ENCODE results near the gene SEMA5B.

Gene SEMA5B

DNA sequence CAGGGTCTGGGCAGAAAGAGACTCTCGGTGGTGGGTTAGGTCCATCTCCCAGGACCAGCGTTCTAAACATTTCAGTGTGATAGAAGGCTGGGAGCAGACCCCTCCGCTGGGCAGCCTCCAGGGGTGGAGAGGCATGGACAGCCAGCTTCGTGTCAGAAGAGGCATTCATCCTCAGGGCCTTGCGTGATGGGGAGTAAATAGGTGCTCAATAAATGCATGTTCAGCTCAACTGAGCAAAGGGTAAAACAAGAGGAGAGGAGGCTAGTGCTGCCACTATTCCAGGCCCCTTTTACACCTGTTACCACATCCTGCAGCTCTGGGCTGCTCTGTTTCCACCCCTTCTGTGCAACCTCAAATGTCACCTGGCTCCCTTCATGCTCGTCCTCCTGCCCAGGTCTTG, 49.0 kb downstream of the SEMA5B start:
- Histone ChIP-seq H3K27ac (ENCODE audit: low read depth, low read length) (no peak overlapping the region), H2BK12ac (ENCODE audit: low read length) (peak overlapping the region; percentile 26), H3K4me2 (ENCODE audit: low read length) (no peak overlapping the region), H3K36me3 (ENCODE audit: control insufficient read depth in 1 of 2, insufficient read depth in 2 of 2, low read length in 2 of 2) (no peaks in the 10 kb centered on the region), H2AFZ (ENCODE audit: insufficient read depth, low read length, poor library complexity) (no peak overlapping the region), H3K79me2 (ENCODE audit: control insufficient read depth, insufficient read depth, low read length, poor library complexity) (no peaks in the 10 kb centered on the region), H3K14ac (ENCODE audit: low read length) (peak overlapping the region; percentile 19), H3K79me1 (ENCODE audit: low read length) (peaks cover 6% of the 10 kb centered on the region), H3K4me1 (ENCODE audit: control insufficient read depth in 1 of 2, insufficient read depth in 2 of 2, low read length in 2 of 2) (peaks cover 29 to 31% of the 10 kb centered on the region in 2 experiments), H3K9ac (ENCODE audit: low read length) (no peak overlapping the region), H4K8ac (ENCODE audit: low read depth, low read length) (no peak overlapping the region), H3K4ac (ENCODE audit: low read depth, low read length) (no peak overlapping the region), H2BK5ac (ENCODE audit: low read depth, low read length, poor library complexity) (no peak overlapping the region), H3K4me3 (ENCODE audit: low read depth, low read length) (no peak overlapping the region), H3K18ac (ENCODE audit: low read length) (peak overlapping the region; percentile 50), H3K23ac (ENCODE audit: low read length) (no peak overlapping the region), H3K27me3 (ENCODE audit: insufficient read depth, low read length) (no peaks in the 10 kb centered on the region), H2AK5ac (ENCODE audit: low read length) (peak overlapping the region; percentile 51), H2BK120ac (ENCODE audit: insufficient read depth, low read length, poor library complexity) (no peak overlapping the region), H3K9me3 (ENCODE audit: insufficient read depth, low read depth, low read length) (no peaks in the 10 kb centered on the region), H4K91ac (ENCODE audit: low read depth, low read length) (peak overlapping the region; percentile 77), H4K12ac (ENCODE audit: low read depth, low read length) (no peak overlapping the region)
- WGBS (ENCODE audit: extremely low coverage, insufficient coverage, insufficient read length): no CpG with 5 or more reads among the region's 6 CpGs
- no peak for DNase-seq

DNA sequence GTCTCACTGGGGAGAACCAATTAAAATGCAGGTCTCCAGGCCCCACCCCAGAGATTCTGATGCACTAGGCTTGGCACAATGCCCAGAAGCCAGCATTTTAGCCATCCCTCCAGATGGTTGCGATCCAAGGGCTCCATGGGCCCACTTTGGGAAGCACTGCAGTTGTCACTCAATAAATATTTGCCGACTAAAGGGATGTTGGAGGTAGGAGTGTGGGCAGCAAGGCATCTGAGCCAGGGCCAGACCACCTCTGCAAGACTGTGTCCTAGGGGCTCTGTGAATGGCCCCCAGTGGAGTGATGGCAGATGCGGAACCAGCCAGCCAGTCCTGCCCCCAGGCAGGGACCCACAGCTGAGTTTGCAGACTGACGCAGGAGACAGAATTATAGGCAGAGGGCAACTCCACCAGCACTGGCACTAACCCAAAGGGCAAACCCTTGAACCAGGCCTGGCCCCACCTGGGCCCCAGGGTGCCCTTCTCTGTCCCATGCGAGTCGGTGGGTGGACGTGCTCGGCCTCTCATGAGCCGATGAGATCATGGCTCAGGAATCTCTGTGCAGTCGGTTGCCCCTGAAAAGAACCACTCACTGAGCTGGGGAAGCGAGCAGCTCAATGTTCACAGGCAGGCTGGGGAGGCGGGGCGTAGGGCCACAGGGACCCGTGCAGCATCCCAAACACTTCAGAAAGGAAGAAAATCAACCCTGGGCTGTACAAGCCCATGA, 49.7 kb downstream of the SEMA5B start:
- no CpG with 5 or more reads among the region's 14 CpGs for WGBS (ENCODE audit: extremely low coverage, insufficient coverage, insufficient read length)
- Histone ChIP-seq H2BK5ac (ENCODE audit: low read depth, low read length, poor library complexity) (no peak overlapping the region), H4K91ac (ENCODE audit: low read depth, low read length) (peak overlapping the region; percentile 79), H3K4me1 (ENCODE audit: control insufficient read depth in 1 of 2, insufficient read depth in 2 of 2, low read length in 2 of 2) (peaks cover 29 to 31% of the 10 kb centered on the region in 2 experiments), H3K79me1 (ENCODE audit: low read length) (peaks cover 6% of the 10 kb centered on the region), H3K27ac (ENCODE audit: low read depth, low read length) (no peak overlapping the region), H3K14ac (ENCODE audit: low read length) (peak overlapping the region; percentile 28), H3K36me3 (ENCODE audit: control insufficient read depth in 1 of 2, insufficient read depth in 2 of 2, low read length in 2 of 2) (no peaks in the 10 kb centered on the region), H2AFZ (ENCODE audit: insufficient read depth, low read length, poor library complexity) (no peak overlapping the region), H3K4me2 (ENCODE audit: low read length) (peak overlapping the region; percentile 2), H3K9me3 (ENCODE audit: insufficient read depth, low read depth, low read length) (no peaks in the 10 kb centered on the region), H3K9ac (ENCODE audit: low read length) (no peak overlapping the region), H3K4ac (ENCODE audit: low read depth, low read length) (peak overlapping the region; percentile 6), H4K12ac (ENCODE audit: low read depth, low read length) (no peak overlapping the region), H3K79me2 (ENCODE audit: control insufficient read depth, insufficient read depth, low read length, poor library complexity) (no peaks in the 10 kb centered on the region), H4K8ac (ENCODE audit: low read depth, low read length) (no peak overlapping the region), H2BK12ac (ENCODE audit: low read length) (peak overlapping the region; percentile 29), H3K18ac (ENCODE audit: low read length) (peak overlapping the region; percentile 29), H2AK5ac (ENCODE audit: low read length) (no peak overlapping the region), H3K23ac (ENCODE audit: low read length) (no peak overlapping the region), H2BK120ac (ENCODE audit: insufficient read depth, low read length, poor library complexity) (no peak overlapping the region), H3K27me3 (ENCODE audit: insufficient read depth, low read length) (no peaks in the 10 kb centered on the region), H3K4me3 (ENCODE audit: low read depth, low read length) (no peak overlapping the region)
- peak; percentile 49 to 56 for DNase-seq

DNA sequence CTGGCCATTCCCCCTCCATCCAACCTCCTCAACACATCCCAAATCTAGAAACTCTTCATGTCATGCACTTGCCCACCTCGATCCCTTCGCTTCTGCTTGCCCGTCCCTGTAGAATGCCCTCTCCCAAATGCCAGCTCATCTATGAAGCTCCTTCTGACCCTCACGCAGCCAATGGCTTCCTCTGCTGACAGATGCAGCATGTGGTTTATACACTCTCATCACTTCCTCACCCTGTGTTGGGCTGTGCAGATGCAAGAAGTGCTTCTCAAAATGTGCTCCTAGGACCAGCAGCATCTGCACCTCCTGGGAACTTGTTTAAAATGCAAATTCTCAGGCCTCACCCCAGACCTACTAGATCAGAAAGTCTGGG, 51.7 kb downstream of the SEMA5B start:
- no peak for DNase-seq
- Histone ChIP-seq H4K8ac (ENCODE audit: low read depth, low read length) (no peak overlapping the region), H3K14ac (ENCODE audit: low read length) (no peak overlapping the region), H3K9ac (ENCODE audit: low read length) (no peak overlapping the region), H3K4me1 (ENCODE audit: control insufficient read depth in 1 of 2, insufficient read depth in 2 of 2, low read length in 2 of 2) (peaks cover 28 to 29% of the 10 kb centered on the region in 2 experiments), H2BK12ac (ENCODE audit: low read length) (no peak overlapping the region), H2AK5ac (ENCODE audit: low read length) (no peak overlapping the region), H3K4me3 (ENCODE audit: low read depth, low read length) (no peak overlapping the region), H3K23ac (ENCODE audit: low read length) (no peak overlapping the region), H3K4ac (ENCODE audit: low read depth, low read length) (no peak overlapping the region), H3K27me3 (ENCODE audit: insufficient read depth, low read length) (no peaks in the 10 kb centered on the region), H3K79me1 (ENCODE audit: low read length) (peaks cover 6% of the 10 kb centered on the region), H3K4me2 (ENCODE audit: low read length) (peak overlapping the region; percentile 27), H3K9me3 (ENCODE audit: insufficient read depth, low read depth, low read length) (no peaks in the 10 kb centered on the region), H4K91ac (ENCODE audit: low read depth, low read length) (peak overlapping the region; percentile 22), H3K79me2 (ENCODE audit: control insufficient read depth, insufficient read depth, low read length, poor library complexity) (no peaks in the 10 kb centered on the region), H3K18ac (ENCODE audit: low read length) (no peak overlapping the region), H2AFZ (ENCODE audit: insufficient read depth, low read length, poor library complexity) (no peak overlapping the region), H2BK5ac (ENCODE audit: low read depth, low read length, poor library complexity) (peak overlapping the region; percentile 1), H3K36me3 (ENCODE audit: control insufficient read depth in 1 of 2, insufficient read depth in 2 of 2, low read length in 2 of 2) (no peaks in the 10 kb centered on the region), H4K12ac (ENCODE audit: low read depth, low read length) (no peak overlapping the region), H3K27ac (ENCODE audit: low read depth, low read length) (peak overlapping the region; percentile 54), H2BK120ac (ENCODE audit: insufficient read depth, low read length, poor library complexity) (no peak overlapping the region)
- WGBS (ENCODE audit: extremely low coverage, insufficient coverage, insufficient read length): no CpG with 5 or more reads among the region's 4 CpGs

DNA sequence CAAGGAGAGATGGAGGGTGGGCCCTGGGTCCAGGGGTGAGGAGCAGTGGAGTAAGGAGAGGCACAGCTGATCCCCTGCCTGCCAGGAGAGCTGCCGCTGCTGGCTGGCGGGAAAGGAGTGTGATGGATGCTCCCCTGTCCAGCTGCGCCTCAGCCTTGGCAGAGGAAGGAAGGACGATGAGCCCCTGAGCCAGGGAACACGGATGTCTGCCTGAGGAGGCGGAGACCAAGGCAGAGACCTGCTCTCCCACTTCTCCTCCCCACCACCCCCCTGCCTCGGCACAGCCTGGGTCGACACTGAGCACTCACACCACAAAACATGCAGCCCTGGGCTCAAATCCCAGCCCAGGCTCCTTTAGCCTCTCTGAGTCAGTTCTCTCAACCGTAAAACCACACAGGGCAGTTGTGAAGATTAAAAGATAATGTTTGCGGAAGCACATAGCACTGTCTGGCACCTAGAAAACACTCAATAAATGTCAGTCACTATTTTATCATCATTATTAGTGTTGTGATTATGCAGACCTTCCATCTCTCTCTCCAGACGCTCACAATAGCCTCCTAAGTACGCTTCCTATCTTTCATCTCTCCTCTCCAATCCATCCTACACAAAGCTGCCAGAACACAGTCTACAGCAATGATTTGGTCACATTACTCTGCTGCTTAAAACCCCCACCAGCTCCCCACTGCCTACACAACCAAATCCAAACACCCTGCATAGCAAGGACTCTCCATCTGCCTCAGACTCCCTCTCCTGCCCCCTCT, 52.2 kb downstream of the SEMA5B start:
- Histone ChIP-seq H3K9ac (ENCODE audit: low read length) (no peak overlapping the region), H3K79me2 (ENCODE audit: control insufficient read depth, insufficient read depth, low read length, poor library complexity) (no peaks in the 10 kb centered on the region), H3K9me3 (ENCODE audit: insufficient read depth, low read depth, low read length) (no peaks in the 10 kb centered on the region), H2BK12ac (ENCODE audit: low read length) (peak overlapping the region; percentile 9), H3K27me3 (ENCODE audit: insufficient read depth, low read length) (no peaks in the 10 kb centered on the region), H3K79me1 (ENCODE audit: low read length) (peaks cover 6% of the 10 kb centered on the region), H2BK120ac (ENCODE audit: insufficient read depth, low read length, poor library complexity) (no peak overlapping the region), H3K27ac (ENCODE audit: low read depth, low read length) (peak overlapping the region; percentile 54), H3K4ac (ENCODE audit: low read depth, low read length) (no peak overlapping the region), H4K8ac (ENCODE audit: low read depth, low read length) (no peak overlapping the region), H2AK5ac (ENCODE audit: low read length) (no peak overlapping the region), H4K91ac (ENCODE audit: low read depth, low read length) (peak overlapping the region; percentile 74), H3K36me3 (ENCODE audit: control insufficient read depth in 1 of 2, insufficient read depth in 2 of 2, low read length in 2 of 2) (no peaks in the 10 kb centered on the region), H3K18ac (ENCODE audit: low read length) (peak overlapping the region; percentile 48), H4K12ac (ENCODE audit: low read depth, low read length) (no peak overlapping the region), H2AFZ (ENCODE audit: insufficient read depth, low read length, poor library complexity) (no peak overlapping the region), H3K14ac (ENCODE audit: low read length) (peak overlapping the region; percentile 15), H2BK5ac (ENCODE audit: low read depth, low read length, poor library complexity) (peak overlapping the region; percentile 1), H3K4me2 (ENCODE audit: low read length) (peak overlapping the region; percentile 27), H3K23ac (ENCODE audit: low read length) (no peak overlapping the region), H3K4me1 (ENCODE audit: control insufficient read depth in 1 of 2, insufficient read depth in 2 of 2, low read length in 2 of 2) (peaks cover 28 to 29% of the 10 kb centered on the region in 2 experiments), H3K4me3 (ENCODE audit: low read depth, low read length) (no peak overlapping the region)
- no CpG with 5 or more reads among the region's 12 CpGs for WGBS (ENCODE audit: extremely low coverage, insufficient coverage, insufficient read length)
- DNase-seq: peak; percentile 46 to 47
